ENCODE results near the gene ARHGAP28.

The ARHGAP28 gene, protein sequence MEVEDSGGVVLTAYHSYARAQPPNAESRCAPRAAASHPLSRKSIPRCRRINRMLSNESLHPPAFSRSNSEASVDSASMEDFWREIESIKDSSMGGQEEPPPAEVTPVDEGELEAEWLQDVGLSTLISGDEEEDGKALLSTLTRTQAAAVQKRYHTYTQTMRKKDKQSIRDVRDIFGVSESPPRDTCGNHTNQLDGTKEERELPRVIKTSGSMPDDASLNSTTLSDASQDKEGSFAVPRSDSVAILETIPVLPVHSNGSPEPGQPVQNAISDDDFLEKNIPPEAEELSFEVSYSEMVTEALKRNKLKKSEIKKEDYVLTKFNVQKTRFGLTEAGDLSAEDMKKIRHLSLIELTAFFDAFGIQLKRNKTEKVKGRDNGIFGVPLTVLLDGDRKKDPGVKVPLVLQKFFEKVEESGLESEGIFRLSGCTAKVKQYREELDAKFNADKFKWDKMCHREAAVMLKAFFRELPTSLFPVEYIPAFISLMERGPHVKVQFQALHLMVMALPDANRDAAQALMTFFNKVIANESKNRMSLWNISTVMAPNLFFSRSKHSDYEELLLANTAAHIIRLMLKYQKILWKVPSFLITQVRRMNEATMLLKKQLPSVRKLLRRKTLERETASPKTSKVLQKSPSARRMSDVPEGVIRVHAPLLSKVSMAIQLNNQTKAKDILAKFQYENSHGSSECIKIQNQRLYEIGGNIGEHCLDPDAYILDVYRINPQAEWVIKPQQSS

GRCh38 chr18:6729247-6730091, at the start of gene ARHGAP28:
ARHGAP28 (plus strand) TSS chr18:6729716; CDS start chr18:6729822, 106 bp downstream.
- TF ChIP-seq ZNF274 (IDR thresholded peaks at IDR 0.05; ENCODE audit: low read depth, low read length) = no peak

DNA sequence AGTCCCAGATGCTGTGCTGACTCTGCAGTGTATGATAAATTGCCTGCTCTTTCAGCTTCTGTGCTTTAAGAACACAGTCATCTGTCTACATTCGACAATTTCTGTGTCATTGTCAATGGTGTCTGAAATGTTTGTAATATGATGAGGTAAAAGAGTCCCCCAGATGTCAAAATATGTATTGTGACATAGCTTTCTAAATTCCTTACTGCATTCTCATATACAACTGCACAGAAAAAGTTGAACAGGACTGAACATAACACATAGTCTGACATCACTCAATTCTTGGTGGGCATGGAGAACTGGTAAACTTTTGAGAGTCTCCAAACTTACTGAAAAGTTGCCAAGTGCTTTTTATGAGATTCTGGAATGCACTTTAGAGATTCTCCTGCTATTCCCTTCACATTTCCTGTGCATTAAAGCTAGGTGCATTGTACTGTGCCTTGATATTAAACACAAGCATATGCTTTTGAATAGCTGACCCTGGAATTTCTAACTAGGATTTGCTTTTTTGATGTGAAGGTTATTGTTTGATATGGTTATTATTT, 48.1 kb upstream of the ARHGAP28 start:
- no peak for TF ChIP-seq ZNF274 (IDR thresholded peaks at IDR 0.05; ENCODE audit: low read depth, low read length)
- no peak overlapping the region for H3K4me3 ChIP-seq (ENCODE audit: low read length)

More at GRCh38 chr18:6729247-6730091, at the start of gene ARHGAP28:
- H3K4me3 ChIP-seq (ENCODE audit: low read length) = peak within 1 kb of the TSS; percentile 47

DNA sequence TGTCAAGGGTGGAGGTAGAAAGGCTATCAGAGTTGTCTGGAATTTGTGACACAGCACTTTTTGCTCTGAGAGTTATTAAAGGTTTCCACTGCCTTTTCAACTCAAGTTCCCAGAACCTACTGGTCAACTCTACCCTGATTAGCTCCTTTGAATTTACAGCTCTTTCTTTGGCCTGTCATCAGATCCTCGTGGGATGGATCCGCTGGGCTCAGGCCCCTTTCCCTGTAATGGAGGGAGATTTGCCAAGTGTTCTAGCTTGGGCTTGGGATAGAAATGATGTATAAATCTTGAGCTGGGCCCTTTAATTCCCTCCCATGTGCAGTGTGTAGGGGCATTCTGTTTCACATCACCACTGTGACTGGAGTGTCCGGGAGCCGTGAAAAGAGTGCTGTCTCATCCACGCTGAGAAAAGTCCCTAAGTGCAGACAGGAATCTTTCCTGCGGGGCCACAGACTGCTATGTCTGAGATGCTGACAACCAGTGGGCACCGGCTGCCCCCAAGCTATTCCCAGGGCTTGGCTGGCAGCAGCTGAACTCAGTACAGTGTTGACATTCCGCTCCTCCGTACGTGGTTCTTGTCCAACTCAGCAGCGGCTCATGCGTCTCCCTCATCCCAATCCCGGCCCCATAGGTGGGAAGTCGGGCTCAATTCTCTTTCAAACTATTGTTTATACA, 46.9 kb upstream of the ARHGAP28 start:
- TF ChIP-seq ZNF274 (IDR thresholded peaks at IDR 0.05; ENCODE audit: low read depth, low read length) = no peak
- no peak overlapping the region for H3K4me3 ChIP-seq (ENCODE audit: low read length)

DNA sequence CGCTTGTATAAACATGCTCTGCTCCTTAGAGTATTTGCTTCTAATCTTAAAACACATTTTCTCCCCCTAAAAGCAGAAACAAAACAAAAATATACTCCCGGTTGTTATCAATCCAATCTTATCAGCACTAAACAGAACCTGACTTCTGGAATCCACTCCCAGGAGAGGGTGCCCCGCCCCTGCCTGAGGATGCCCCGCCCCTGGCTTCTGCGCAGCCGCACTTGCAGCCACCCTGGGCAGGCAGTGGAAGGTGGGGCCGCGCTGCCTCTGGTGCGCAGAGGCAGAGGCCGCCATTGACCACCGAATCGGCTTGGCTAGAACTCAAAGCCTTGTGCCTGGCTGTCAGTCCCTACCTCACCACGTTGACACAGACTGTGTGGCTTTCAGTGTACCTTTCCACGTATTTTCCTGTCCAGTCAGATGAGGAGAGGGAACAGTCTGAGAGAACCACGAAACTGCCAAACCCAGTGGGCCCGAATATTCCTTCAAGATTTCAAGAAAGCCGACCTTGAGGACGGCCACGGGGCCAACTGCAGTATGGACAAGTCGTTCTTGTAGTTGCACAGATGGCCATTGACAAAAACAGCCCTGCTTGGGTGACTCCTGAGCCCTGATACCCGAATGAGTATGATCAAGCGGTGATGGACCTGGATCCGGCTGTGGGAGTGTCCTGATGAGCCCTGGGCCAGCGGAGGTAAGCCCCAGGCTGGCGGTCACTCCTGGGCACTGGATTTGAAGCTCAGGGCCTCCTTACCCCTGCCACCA, 46.2 kb upstream of the ARHGAP28 start:
- no peak overlapping the region for H3K4me3 ChIP-seq (ENCODE audit: low read length)
- TF ChIP-seq ZNF274 (IDR thresholded peaks at IDR 0.05; ENCODE audit: low read depth, low read length) = no peak

DNA sequence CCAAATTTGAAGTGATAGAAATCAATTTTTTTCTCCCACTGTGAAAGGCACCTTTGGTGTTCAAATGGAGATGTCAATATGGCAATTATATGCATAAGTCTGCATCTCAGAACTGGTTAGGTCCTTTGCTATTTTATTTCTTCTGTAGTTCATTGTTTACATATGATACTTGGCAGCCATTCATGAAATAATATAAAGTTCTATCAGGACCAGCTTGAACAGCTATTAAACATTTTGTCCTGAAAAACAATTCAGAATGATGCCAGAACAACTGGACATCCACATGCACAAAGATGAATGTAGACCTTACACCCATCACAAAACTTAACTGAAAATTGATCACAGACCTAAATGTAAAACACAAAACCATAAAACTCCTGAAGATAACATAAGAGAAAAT, 41.8 kb upstream of the ARHGAP28 start:
- no peak for TF ChIP-seq ZNF274 (IDR thresholded peaks at IDR 0.05; ENCODE audit: low read depth, low read length)
- no peak overlapping the region for H3K4me3 ChIP-seq (ENCODE audit: low read length)

DNA sequence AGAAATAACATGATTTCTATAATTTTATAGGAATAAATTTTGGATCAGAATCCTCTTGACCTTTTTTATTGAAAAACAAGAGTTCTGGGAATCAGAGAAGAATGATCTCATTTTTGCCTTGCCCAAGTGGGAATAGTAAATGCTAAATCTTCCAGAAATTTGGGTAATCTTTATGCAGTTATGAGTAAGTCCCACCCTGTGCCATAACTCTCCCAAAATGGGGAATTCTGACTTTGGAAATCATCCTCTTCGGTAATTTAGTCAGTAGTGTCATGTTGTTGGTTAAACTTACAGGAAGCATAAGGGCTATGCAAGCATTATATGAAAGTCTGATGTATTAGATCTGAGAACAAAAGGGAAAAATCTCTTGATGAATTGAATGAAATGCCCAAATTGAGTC, 20.6 kb upstream of the ARHGAP28 start:
- no peak for TF ChIP-seq ZNF274 (IDR thresholded peaks at IDR 0.05; ENCODE audit: low read depth, low read length)
- no peak overlapping the region for H3K4me3 ChIP-seq (ENCODE audit: low read length)

- TF ChIP-seq ZNF274 (IDR thresholded peaks at IDR 0.05; ENCODE audit: low read depth, low read length) = no peak
- H3K4me3 ChIP-seq (ENCODE audit: low read length) = no peak overlapping the region
Observed at GRCh38 chr18:6711467-6711866, 18.0 kb upstream of the ARHGAP28 start.

GRCh38 chr18:6712401-6712800, 17.1 kb upstream of the ARHGAP28 start:
- TF ChIP-seq ZNF274 (IDR thresholded peaks at IDR 0.05; ENCODE audit: low read depth, low read length) = no peak
- no peak overlapping the region for H3K4me3 ChIP-seq (ENCODE audit: low read length)

GRCh38 chr18:6714010-6714409, 15.5 kb upstream of the ARHGAP28 start:
- TF ChIP-seq ZNF274 (IDR thresholded peaks at IDR 0.05; ENCODE audit: low read depth, low read length) = no peak
- no peak overlapping the region for H3K4me3 ChIP-seq (ENCODE audit: low read length)

- no peak overlapping the region for H3K4me3 ChIP-seq (ENCODE audit: low read length)
- no peak for TF ChIP-seq ZNF274 (IDR thresholded peaks at IDR 0.05; ENCODE audit: low read depth, low read length)
Observed at GRCh38 chr18:6718267-6718666, 11.2 kb upstream of the ARHGAP28 start.

- H3K4me3 ChIP-seq (ENCODE audit: low read length) = no peak overlapping the region
- TF ChIP-seq ZNF274 (IDR thresholded peaks at IDR 0.05; ENCODE audit: low read depth, low read length) = no peak
Observed at GRCh38 chr18:6719098-6719846, 10.2 kb upstream of the ARHGAP28 start.
